ENCODE results near the gene LANCL1. TPM values are rescaled to one million over a fixed set of nuclear protein-coding genes. Genes with fewer than 3 reads are reported as not detected.

LANCL1 gene
- total RNA-seq, 1 experiment from 2014 or later = 35.9 TPM

- H3K4me1 Mint-ChIP-seq = 0 out of 2 replicates have a peak, but pooled peaks cover 3% of the 10 kb centered on the region
- peaks cover 42% of the 10 kb centered on the region for H3K36me3 Mint-ChIP-seq
- H3K9me3 Mint-ChIP-seq = peaks cover 52% of the 10 kb centered on the region
- CTCF ChIA-PET = no interaction called here
- no peak overlapping the region for H3K4me3 Mint-ChIP-seq
- TF ChIP-seq ZNF423 (CRISPR knock-in tag; IDR thresholded peaks at IDR 0.05) = no peak
- no peak for TF ChIP-seq ZNF416 (CRISPR knock-in tag; IDR thresholded peaks at IDR 0.05)
- no peak for TF ChIP-seq NR2C2 (CRISPR knock-in tag; IDR thresholded peaks at IDR 0.05)
- no peak for TF ChIP-seq ZNF671 (CRISPR knock-in tag; IDR thresholded peaks at IDR 0.05)
- TF ChIP-seq NFE2L1 (CRISPR knock-in tag; IDR thresholded peaks at IDR 0.05) = no peak
- TF ChIP-seq EMX1 (CRISPR knock-in tag; IDR thresholded peaks at IDR 0.05) = no peak
- TF ChIP-seq NFATC4 (CRISPR knock-in tag; IDR thresholded peaks at IDR 0.05) = no peak
- no peak for TF ChIP-seq ZNF396 (CRISPR knock-in tag; IDR thresholded peaks at IDR 0.05; ENCODE audit: borderline replicate concordance)
- TF ChIP-seq TEAD1 (CRISPR knock-in tag; IDR thresholded peaks at IDR 0.05) = no peak
- TF ChIP-seq, protein P1, sequence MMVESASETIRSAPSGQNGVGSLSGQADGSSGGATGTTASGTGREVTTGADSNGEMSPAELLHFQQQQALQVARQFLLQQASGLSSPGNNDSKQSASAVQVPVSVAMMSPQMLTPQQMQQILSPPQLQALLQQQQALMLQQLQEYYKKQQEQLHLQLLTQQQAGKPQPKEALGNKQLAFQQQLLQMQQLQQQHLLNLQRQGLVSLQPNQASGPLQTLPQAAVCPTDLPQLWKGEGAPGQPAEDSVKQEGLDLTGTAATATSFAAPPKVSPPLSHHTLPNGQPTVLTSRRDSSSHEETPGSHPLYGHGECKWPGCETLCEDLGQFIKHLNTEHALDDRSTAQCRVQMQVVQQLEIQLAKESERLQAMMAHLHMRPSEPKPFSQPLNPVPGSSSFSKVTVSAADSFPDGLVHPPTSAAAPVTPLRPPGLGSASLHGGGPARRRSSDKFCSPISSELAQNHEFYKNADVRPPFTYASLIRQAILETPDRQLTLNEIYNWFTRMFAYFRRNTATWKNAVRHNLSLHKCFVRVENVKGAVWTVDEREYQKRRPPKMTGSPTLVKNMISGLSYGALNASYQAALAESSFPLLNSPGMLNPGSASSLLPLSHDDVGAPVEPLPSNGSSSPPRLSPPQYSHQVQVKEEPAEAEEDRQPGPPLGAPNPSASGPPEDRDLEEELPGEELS (CRISPR knock-in tag; IDR thresholded peaks at IDR 0.05) = no peak
- TF ChIP-seq ATF6 (CRISPR knock-in tag; IDR thresholded peaks at IDR 0.05) = no peak
- TF ChIP-seq JAZF1 (CRISPR knock-in tag; IDR thresholded peaks at IDR 0.05) = no peak
- TF ChIP-seq IRF2 (CRISPR knock-in tag; IDR thresholded peaks at IDR 0.05; ENCODE audit: borderline replicate concordance, low read depth) = no peak
- POLR2A ChIA-PET = interaction anchor here (0.6 kb wide), 1 partner anchor 701 kb away, joined by 3 read pairs; no protein-coding TSS in a partner anchor
- no peak overlapping the region for H3K27ac Mint-ChIP-seq
- H3K27me3 Mint-ChIP-seq (ENCODE audit: low read depth) = no peaks in the 10 kb centered on the region; the same call in none of the 2 replicates
- no peak for DNase-seq (ENCODE audit: low spot score)
- ATAC-seq = no peak
Observed at GRCh38 chr2:210422366-210422765, 54.2 kb downstream of the LANCL1 start.

GRCh38 chr2:210421916-210422315 lies 54.6 kb downstream of the LANCL1 start:
- Mint-ChIP-seq H3K27me3 (ENCODE audit: low read depth) (no peaks in the 10 kb centered on the region; the same call in none of the 2 replicates), H3K27ac (peak overlapping the region; percentile 57; the same call in 1 of the 2 replicates), H3K36me3 (peaks cover 38% of the 10 kb centered on the region), H3K4me1 (0 out of 2 replicates have a peak, but pooled peaks cover 3% of the 10 kb centered on the region), H3K4me3 (no peak overlapping the region), H3K9me3 (peaks cover 47% of the 10 kb centered on the region)
- TF ChIP-seq CREB1 (CRISPR knock-in tag; IDR thresholded peaks at IDR 0.05) (no peak), KAT7 (CRISPR knock-in tag; IDR thresholded peaks at IDR 0.05; ENCODE audit: borderline replicate concordance) (no peak)
- TF ChIP-seq, protein P2, sequence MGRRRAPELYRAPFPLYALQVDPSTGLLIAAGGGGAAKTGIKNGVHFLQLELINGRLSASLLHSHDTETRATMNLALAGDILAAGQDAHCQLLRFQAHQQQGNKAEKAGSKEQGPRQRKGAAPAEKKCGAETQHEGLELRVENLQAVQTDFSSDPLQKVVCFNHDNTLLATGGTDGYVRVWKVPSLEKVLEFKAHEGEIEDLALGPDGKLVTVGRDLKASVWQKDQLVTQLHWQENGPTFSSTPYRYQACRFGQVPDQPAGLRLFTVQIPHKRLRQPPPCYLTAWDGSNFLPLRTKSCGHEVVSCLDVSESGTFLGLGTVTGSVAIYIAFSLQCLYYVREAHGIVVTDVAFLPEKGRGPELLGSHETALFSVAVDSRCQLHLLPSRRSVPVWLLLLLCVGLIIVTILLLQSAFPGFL (CRISPR knock-in tag; IDR thresholded peaks at IDR 0.05; ENCODE audit: borderline replicate concordance) = no peak
- ChIA-PET POLR2A (interaction anchor here (0.6 kb wide), 1 partner anchor 701 kb away, joined by 3 read pairs; no protein-coding TSS in a partner anchor), CTCF (interaction anchor here (0.7 kb wide), 1 partner anchor 58 kb away, joined by 3 read pairs; no protein-coding TSS in a partner anchor)
- ATAC-seq (no peak), DNase-seq (ENCODE audit: low spot score) (no peak)

DNA sequence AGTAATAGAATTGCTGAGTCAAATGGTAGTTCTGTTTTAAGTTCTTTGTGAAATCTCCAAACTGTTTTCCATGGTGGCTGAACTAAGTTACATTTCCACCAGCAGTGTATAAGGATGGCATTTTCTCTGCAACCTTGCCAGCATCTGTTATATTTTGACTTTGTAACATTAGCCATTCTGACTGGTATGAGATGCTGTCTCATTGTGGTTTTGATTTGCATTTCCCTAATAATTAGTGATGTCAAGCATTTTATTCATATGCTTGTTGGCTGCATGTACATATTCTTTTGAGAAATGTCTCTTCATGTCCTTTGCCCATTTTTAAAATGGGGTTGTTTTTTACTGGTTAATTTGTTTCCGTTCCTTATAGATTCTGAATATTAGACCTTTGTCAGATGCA lies 63.9 kb downstream of the LANCL1 start:
- H3K4me1 Mint-ChIP-seq = no peaks in the 10 kb centered on the region
- DNase-seq (ENCODE audit: low spot score) (no peak), ATAC-seq (no peak)
- ChIA-PET POLR2A (no interaction called here), CTCF (no interaction called here)
- no peaks in the 10 kb centered on the region for H3K36me3 Mint-ChIP-seq
- H3K9me3 Mint-ChIP-seq = peaks cover 11% of the 10 kb centered on the region; the same call in 1 of the 2 replicates
- no peak overlapping the region for H3K27ac Mint-ChIP-seq
- no peaks in the 10 kb centered on the region for H3K27me3 Mint-ChIP-seq (ENCODE audit: low read depth)
- H3K4me3 Mint-ChIP-seq = no peak overlapping the region
- TF ChIP-seq TCF7 (CRISPR knock-in tag; IDR thresholded peaks at IDR 0.05; ENCODE audit: low read depth) (no peak), ZNF121 (CRISPR knock-in tag; IDR thresholded peaks at IDR 0.05) (no peak), ZNF396 (CRISPR knock-in tag; IDR thresholded peaks at IDR 0.05; ENCODE audit: borderline replicate concordance) (no peak), ATF6 (CRISPR knock-in tag; IDR thresholded peaks at IDR 0.05) (no peak), ARID4B (CRISPR knock-in tag; IDR thresholded peaks at IDR 0.05; ENCODE audit: borderline replicate concordance) (no peak)
- TF ChIP-seq, protein P2 (CRISPR knock-in tag; IDR thresholded peaks at IDR 0.05; ENCODE audit: borderline replicate concordance) = no peak
